Liver (tissue), 9 donors: ENCODE data around the gene PPP4R4. TPM values are rescaled to one million over a fixed set of nuclear protein-coding genes. Genes with fewer than 3 reads are reported as not detected.

Experiments used
- DNase-seq: peaks from one replicate; pipeline ENCODE4 v3.0.0-alpha.2; 2017; ENCODE audit warnings: low spot score
- H3K27ac ChIP-seq, 2 donors: one replicate each; pipeline ENCODE4 v1.7.0; 2013; ENCODE audit warnings: inconsistent platforms in 2 of 2, low read length in 2 of 2, control low read depth in 1 of 2, low read depth in 1 of 2, mild to moderate bottlenecking in 1 of 2
- H3K27me3 ChIP-seq, 4 donors: one replicate each; pipeline versions ENCODE4 v1.6.1 to v1.7.0; 2013; ENCODE audit warnings: low read length in 3 of 4, inconsistent platforms in 1 of 4, mild to moderate bottlenecking in 1 of 4, moderate library complexity in 1 of 4; ENCODE audit not compliant: control insufficient read depth in 4 of 4, insufficient read depth in 4 of 4
- H3K36me3 ChIP-seq, 4 donors: one replicate each; pipeline versions ENCODE4 v1.6.1 to v1.7.0; 2013; ENCODE audit warnings: low read length in 3 of 4, mild to moderate bottlenecking in 3 of 4, low read depth in 1 of 4, moderate library complexity in 1 of 4; ENCODE audit not compliant: control insufficient read depth in 4 of 4, insufficient read depth in 3 of 4
- H3K4me1 ChIP-seq, 4 donors: one replicate each; pipeline versions ENCODE4 v1.6.1 to v1.7.0; 2013; ENCODE audit warnings: low read length in 3 of 4, mild to moderate bottlenecking in 3 of 4, moderate library complexity in 1 of 4; ENCODE audit not compliant: control insufficient read depth in 4 of 4, insufficient read depth in 4 of 4
- H3K4me3 ChIP-seq, 3 donors: one replicate each; pipeline versions ENCODE4 v1.6.1 to v1.7.0; 2013; ENCODE audit warnings: low read length in 3 of 3, control low read depth in 1 of 3, low read depth in 1 of 3, mild to moderate bottlenecking in 1 of 3
- H3K9ac ChIP-seq, 2 donors: one replicate each; pipeline ENCODE4 v1.7.0; 2013; ENCODE audit warnings: low read length in 2 of 2, mild to moderate bottlenecking in 2 of 2, moderate library complexity in 2 of 2, control low read depth in 1 of 2, low read depth in 1 of 2
- H3K9me3 ChIP-seq, 4 donors: one replicate each; pipeline versions ENCODE4 v1.6.1 to v1.7.0; 2013; ENCODE audit warnings: low read length in 3 of 4; ENCODE audit not compliant: control insufficient read depth in 4 of 4
- CTCF ChIP-seq: fragments of 150-350 bp; IDR thresholded peaks from 2 replicates; pipeline ENCODE4 v1.5.1; 2017; ENCODE audit warnings: improper control_type of control experiment, low read depth, low read length; ENCODE audit not compliant: missing input control
- FOXA1 ChIP-seq: IDR thresholded peaks from 2 replicates; pipeline ENCODE4 v1.6.1; 2016; ENCODE audit warnings: antibody characterized with exemption
- GABPA ChIP-seq, 2 donors: IDR thresholded peaks in 1 of 2; conservative IDR thresholded peaks in 1 of 2; 2 replicates each; pipeline ENCODE4 v1.6.1; 2016; ENCODE audit warnings: antibody characterized with exemption in 2 of 2, mild to moderate bottlenecking in 1 of 2, moderate library complexity in 1 of 2
- JUND ChIP-seq, 2 donors: IDR thresholded peaks; 2 replicates each; pipeline ENCODE4 v1.6.1; 2016; ENCODE audit warnings: antibody characterized with exemption in 2 of 2
- RAD21 ChIP-seq, 2 donors: IDR thresholded peaks; 2 replicates each; pipeline ENCODE4 v1.6.1; 2016; ENCODE audit warnings: antibody characterized with exemption in 2 of 2, mild to moderate bottlenecking in 2 of 2
- TAF1 ChIP-seq: conservative IDR thresholded peaks from 2 replicates; pipeline ENCODE4 v1.6.1; 2016; ENCODE audit warnings: antibody characterized with exemption, mild to moderate bottlenecking
- YY1 ChIP-seq: IDR thresholded peaks from 2 replicates; pipeline ENCODE4 v1.6.1; 2016; ENCODE audit warnings: antibody characterized with exemption, mild to moderate bottlenecking
- ZBTB33 ChIP-seq: IDR thresholded peaks from 2 replicates; pipeline ENCODE4 v1.6.1; 2016; ENCODE audit warnings: antibody characterized with exemption
- WGBS: extraction: QIAGEN DNeasy Blood & Tissue Kit; methylation state at CpG from one replicate; pipeline ENCODE4 v1.1.7; 2013; 5-methylcytosine and 5-hydroxymethylcytosine counted together
- polyA plus RNA-seq, 2 donors: library from polyadenylated mRNA; stranded (reverse) in 1 of 2; unstranded in 1 of 2; fragments of 200-250 nt in 1 of 2; fragments of >200 nt in 1 of 2; fragmentation: Nextera tagmentation in 1 of 2; extraction: Ambion mirVana in 1 of 2; gene quantifications; one replicate each; pipeline versions ENCODE4 v1.2.1 to v1.2.3, GENCODE V29; 2013 to 2015
- total RNA-seq, 2 donors: library from RNA; depleted of rRNA; stranded (reverse); fragments of >200 nt; gene quantifications; one replicate each; pipeline ENCODE4 v1.2.3, GENCODE V29; 2014
- donor health status: healthy.
- donor health status: healthy.
- donor health status: healthy.
- donor health status: healthy.
- donor health status: healthy.

PPP4R4 gene
- total and polyA plus RNA-seq, 4 donors: 0.52 to 2.4 (median 0.99) TPM

- peak; percentile 69 for DNase-seq
- no peaks in the 10 kb centered on the region for H3K36me3 ChIP-seq
- 8% methylated on average over 27 of the region's 27 CpGs for WGBS
- peak within 1 kb of the TSS; percentile 11 to 25 for H3K9ac ChIP-seq
- TF ChIP-seq FOXA1: no peak
- peak; percentile 8 for TF ChIP-seq CTCF
- peak in 1 of 2 donors; percentile 5 for TF ChIP-seq RAD21 (IDR thresholded peaks at IDR 0.05)
- peak within 1 kb of the TSS; percentile 53 to 54 for H3K27ac ChIP-seq
- H3K4me3 ChIP-seq: peak within 1 kb of the TSS in 2 of 3 donors; percentile 46 to 55
- peaks cover 0 to 8% (median 5%) of the 10 kb centered on the region in 4 donors for H3K4me1 ChIP-seq
- H3K9me3 ChIP-seq: no peaks in the 10 kb centered on the region
- H3K27me3 ChIP-seq: no peaks in the 10 kb centered on the region
Measured at GRCh38 chr14:94129111-94129757, 44.9 kb upstream of the PPP4R4 start, which contains the start of gene IFI27L2. Gene IFI27L2, minus strand, starts transcription at chr14:94129604. Its CDS starts 40 bp downstream, at chr14:94129564.

- no peak for DNase-seq
- WGBS: 3% methylated on average over 12 of the region's 12 CpGs
- peaks cover 0 to 8% (median 5%) of the 10 kb centered on the region in 4 donors for H3K4me1 ChIP-seq
- no peaks in the 10 kb centered on the region for H3K36me3 ChIP-seq
- no peaks in the 10 kb centered on the region for H3K9me3 ChIP-seq
- peak overlapping the region in 2 of 3 donors; percentile 46 to 55 for H3K4me3 ChIP-seq
- H3K9ac ChIP-seq: peak overlapping the region; percentile 11 to 25
- H3K27me3 ChIP-seq: no peaks in the 10 kb centered on the region
- peak; percentile 21 for TF ChIP-seq YY1
- no peak for TF ChIP-seq TAF1
- H3K27ac ChIP-seq: no peak overlapping the region
Measured at GRCh38 chr14:94129758-94130414, 44.2 kb upstream of the PPP4R4 start.

- no peak overlapping the region for H3K27ac ChIP-seq
- DNase-seq: peak; percentile 63
- H3K4me3 ChIP-seq: no peak overlapping the region
- WGBS: 43% methylated on average over 4 of the region's 4 CpGs
- peaks cover 1 to 8% (median 5%) of the 10 kb centered on the region in 4 donors for H3K4me1 ChIP-seq
- H3K9ac ChIP-seq: no peak overlapping the region
- no peaks in the 10 kb centered on the region for H3K27me3 ChIP-seq
- no peaks in the 10 kb centered on the region for H3K36me3 ChIP-seq
- peak; percentile 75 for TF ChIP-seq CTCF
- peak in 1 of 2 donors; percentile 10 for TF ChIP-seq JUND (IDR thresholded peaks at IDR 0.05)
- TF ChIP-seq GABPA (IDR thresholded peaks at IDR 0.05 in 1 of 2, conservative IDR thresholded peaks at IDR 0.05 in 1 of 2): no peak
- peak; percentile 81 to 82 for TF ChIP-seq RAD21 (IDR thresholded peaks at IDR 0.05)
- no peak for TF ChIP-seq ZBTB33
- no peak for TF ChIP-seq YY1
- no peaks in the 10 kb centered on the region for H3K9me3 ChIP-seq
Measured at GRCh38 chr14:94132285-94132887, 41.7 kb upstream of the PPP4R4 start.
